ENCODE results near the gene TEAD1.

TEAD1 gene

GRCh38 chr11:12667646-12668045 is 6.6 kb upstream of the TEAD1 start:
- no peak for DNase-seq

GRCh38 chr11:12668166-12668565 is 6.1 kb upstream of the TEAD1 start:
- no peak for DNase-seq

GRCh38 chr11:12669930-12670329 is 4.3 kb upstream of the TEAD1 start:
- no peak for DNase-seq

- no peak for DNase-seq
Observed at GRCh38 chr11:12671370-12671769, 2.9 kb upstream of the TEAD1 start.

- DNase-seq: no peak
Observed at GRCh38 chr11:12673601-12673923, 659 bp upstream of the TEAD1 start.

- no peak for DNase-seq
Observed at GRCh38 chr11:12674571-12674935, 332 bp downstream of the TEAD1 start.

- peak; percentile 18 for DNase-seq
Observed at GRCh38 chr11:12674936-12675696, 895 bp downstream of the TEAD1 start.

- no peak for DNase-seq
Observed at GRCh38 chr11:12675951-12676711, 1.9 kb downstream of the TEAD1 start.

- DNase-seq: peak; percentile 23
Observed at GRCh38 chr11:12677131-12677530, 2.9 kb downstream of the TEAD1 start.

GRCh38 chr11:12678092-12678491 is 3.9 kb downstream of the TEAD1 start:
- no peak for DNase-seq

- DNase-seq: no peak
Observed at GRCh38 chr11:12678991-12679390, 4.8 kb downstream of the TEAD1 start.

- DNase-seq: no peak
Observed at GRCh38 chr11:12679471-12679870, 5.2 kb downstream of the TEAD1 start.

GRCh38 chr11:12680246-12680939 is 6.2 kb downstream of the TEAD1 start:
- DNase-seq: peak; percentile 92

- no peak for DNase-seq
Observed at GRCh38 chr11:12680940-12681258, 6.7 kb downstream of the TEAD1 start.

GRCh38 chr11:12681466-12681865 is 7.2 kb downstream of the TEAD1 start:
- no peak for DNase-seq

GRCh38 chr11:12682288-12682687 is 8.1 kb downstream of the TEAD1 start:
- no peak for DNase-seq

GRCh38 chr11:12682737-12683500 is 8.7 kb downstream of the TEAD1 start:
- DNase-seq: no peak

- DNase-seq: no peak
Observed at GRCh38 chr11:12683874-12684273, 9.7 kb downstream of the TEAD1 start.

GRCh38 chr11:12684315-12684714 is 10.1 kb downstream of the TEAD1 start:
- no peak for DNase-seq

GRCh38 chr11:12684816-12685215 is 10.6 kb downstream of the TEAD1 start:
- no peak for DNase-seq

- DNase-seq: no peak
Observed at GRCh38 chr11:12685229-12685628, 11.0 kb downstream of the TEAD1 start.

- DNase-seq: no peak
Observed at GRCh38 chr11:12686246-12687060, 12.2 kb downstream of the TEAD1 start.

GRCh38 chr11:12687216-12687623 is 13.0 kb downstream of the TEAD1 start:
- DNase-seq: no peak

Data from NCI-H2227 treated with DMSO at 0.1 percent for 48 hours (cell line).